GM13977 (cell line): ENCODE measurements around the gene PANK4.

Source experiments
- DNase-seq: peaks from one replicate; pipeline ENCODE4 v3.0.0; 2012; ENCODE audit warnings: low spot score
- in situ Hi-C: fragments of 300-500 bp; cut with MboI; formaldehyde crosslinking; loops from one replicate; pipeline ENCODE4 v1.12.0; 2022; ENCODE audit warnings: low sequenced_read_pairs, low pct_unique_long_range_greater_than_20kb, mixed read lengths, inconsistent platforms; ENCODE audit not compliant: unreplicated experiment
- TF ChIP-seq, protein P1 (sequence below): IDR thresholded peaks from 2 replicates; pipeline ENCODE4 v1.5.1; 2012; ENCODE audit warnings: mild to moderate bottlenecking, control low read depth; ENCODE audit not compliant: insufficient read depth; ENCODE audit errors: extremely low read depth, missing control alignments

Gene PANK4

DNA sequence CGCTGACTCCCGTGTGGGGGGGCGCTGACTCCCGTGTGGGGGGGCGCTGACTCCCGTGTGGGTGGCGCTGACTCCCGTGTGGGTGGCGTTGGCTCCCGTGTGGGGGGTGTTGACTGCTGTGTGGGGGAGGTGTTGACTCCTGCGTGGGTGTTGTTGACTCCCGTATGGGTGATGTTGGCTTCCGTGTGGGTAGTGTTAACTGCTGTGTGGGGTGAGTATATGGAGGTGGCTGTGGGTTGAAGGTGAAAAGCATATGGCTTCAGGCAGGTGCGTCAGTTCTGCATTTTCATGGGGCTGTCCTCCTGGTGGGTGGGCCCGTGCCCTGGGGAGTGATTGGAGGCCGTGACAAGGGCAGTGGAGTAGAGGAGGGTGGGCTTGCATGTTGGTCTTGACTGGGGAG, 42.4 kb downstream of the PANK4 start:
- TF ChIP-seq, protein P1, sequence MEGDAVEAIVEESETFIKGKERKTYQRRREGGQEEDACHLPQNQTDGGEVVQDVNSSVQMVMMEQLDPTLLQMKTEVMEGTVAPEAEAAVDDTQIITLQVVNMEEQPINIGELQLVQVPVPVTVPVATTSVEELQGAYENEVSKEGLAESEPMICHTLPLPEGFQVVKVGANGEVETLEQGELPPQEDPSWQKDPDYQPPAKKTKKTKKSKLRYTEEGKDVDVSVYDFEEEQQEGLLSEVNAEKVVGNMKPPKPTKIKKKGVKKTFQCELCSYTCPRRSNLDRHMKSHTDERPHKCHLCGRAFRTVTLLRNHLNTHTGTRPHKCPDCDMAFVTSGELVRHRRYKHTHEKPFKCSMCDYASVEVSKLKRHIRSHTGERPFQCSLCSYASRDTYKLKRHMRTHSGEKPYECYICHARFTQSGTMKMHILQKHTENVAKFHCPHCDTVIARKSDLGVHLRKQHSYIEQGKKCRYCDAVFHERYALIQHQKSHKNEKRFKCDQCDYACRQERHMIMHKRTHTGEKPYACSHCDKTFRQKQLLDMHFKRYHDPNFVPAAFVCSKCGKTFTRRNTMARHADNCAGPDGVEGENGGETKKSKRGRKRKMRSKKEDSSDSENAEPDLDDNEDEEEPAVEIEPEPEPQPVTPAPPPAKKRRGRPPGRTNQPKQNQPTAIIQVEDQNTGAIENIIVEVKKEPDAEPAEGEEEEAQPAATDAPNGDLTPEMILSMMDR: no peak
- no peak for DNase-seq
- in situ Hi-C loops: no loop called here

GRCh38 chr1:2483026-2483425, 43.4 kb downstream of the PANK4 start:
- no peak for DNase-seq
- in situ Hi-C loops: no loop called here
- TF ChIP-seq, protein P1: no peak

DNA sequence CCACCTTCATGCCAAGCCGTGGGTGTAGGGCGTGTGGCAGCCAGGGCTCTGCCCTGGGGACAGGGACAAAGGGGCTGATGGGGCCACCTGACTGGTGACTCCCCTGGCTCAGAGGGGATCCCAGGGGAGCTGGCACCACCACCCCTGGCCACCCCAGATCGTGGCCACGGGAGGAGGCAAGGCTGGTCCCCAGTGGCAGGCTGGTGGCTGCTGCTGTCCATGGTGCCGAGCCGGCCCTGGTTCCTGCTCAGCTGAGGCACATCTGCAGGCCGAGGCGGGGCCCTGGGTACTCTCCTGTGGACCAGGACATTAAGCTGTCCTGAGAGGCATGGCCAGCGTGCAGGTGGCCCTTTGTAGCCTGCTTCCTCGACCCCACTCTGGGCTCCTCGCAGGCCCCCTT, 43.8 kb downstream of the PANK4 start:
- no peak for DNase-seq
- TF ChIP-seq, protein P1: no peak
- in situ Hi-C loops: no loop called here

GRCh38 chr1:2481885-2482284, 44.5 kb downstream of the PANK4 start:
- DNase-seq: no peak
- in situ Hi-C loops: no loop called here
- TF ChIP-seq, protein P1: no peak

- TF ChIP-seq, protein P1: no peak
- in situ Hi-C loops: no loop called here
- no peak for DNase-seq
These were observed 45.4 kb downstream of the PANK4 start for GRCh38 chr1:2480986-2481364.

DNA sequence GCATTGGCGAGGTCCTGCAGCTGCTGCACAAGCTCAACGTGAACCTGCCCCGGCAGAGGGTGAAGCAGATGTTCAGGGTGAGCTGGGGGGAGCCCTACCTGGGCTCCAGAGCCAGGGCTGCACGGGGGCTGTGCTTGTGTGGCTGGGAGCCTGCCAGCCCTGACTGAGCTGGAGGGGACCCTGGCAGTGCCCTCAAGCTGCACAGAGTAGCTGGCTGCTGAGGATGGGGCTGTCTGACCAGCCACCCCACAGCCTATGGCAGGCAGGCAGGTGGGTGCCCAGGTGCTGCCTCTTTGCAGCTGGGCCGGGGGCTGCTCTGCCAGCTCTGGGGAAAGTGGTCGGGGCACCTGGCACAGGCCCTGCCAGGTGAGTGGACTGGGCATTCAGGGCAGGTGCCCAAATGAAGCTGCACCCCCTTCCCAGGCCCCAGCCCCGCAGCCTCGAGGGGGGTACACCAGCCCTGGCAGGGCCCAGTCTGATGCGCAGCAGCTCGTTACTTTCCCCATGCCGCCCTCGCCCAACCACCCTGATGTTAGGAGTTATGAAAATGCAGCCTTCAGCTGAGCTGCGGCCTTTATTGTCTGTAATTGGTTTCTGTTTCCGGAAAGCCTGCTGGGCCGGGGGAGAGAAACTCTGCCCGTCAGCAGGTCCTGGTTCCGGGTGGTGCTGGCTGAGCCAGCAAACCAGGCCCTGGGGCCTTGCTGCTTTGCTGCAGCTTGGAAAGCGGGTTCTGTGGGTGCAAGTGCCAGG, 46.0 kb downstream of the PANK4 start:
- DNase-seq: no peak
- in situ Hi-C loops: no loop called here
- TF ChIP-seq, protein P1: no peak
